Measurements from ENCODE around the gene ARHGAP11A.
A peak's percentile ranks its signal among the peaks of the same experiment; 100 is the strongest.
"Not testable (repeated sequence)": the region's sequence is repeated elsewhere in the genome, so short reads cannot be mapped to it uniquely, and the experiment has no call there.

Gene ARHGAP11A, protein sequence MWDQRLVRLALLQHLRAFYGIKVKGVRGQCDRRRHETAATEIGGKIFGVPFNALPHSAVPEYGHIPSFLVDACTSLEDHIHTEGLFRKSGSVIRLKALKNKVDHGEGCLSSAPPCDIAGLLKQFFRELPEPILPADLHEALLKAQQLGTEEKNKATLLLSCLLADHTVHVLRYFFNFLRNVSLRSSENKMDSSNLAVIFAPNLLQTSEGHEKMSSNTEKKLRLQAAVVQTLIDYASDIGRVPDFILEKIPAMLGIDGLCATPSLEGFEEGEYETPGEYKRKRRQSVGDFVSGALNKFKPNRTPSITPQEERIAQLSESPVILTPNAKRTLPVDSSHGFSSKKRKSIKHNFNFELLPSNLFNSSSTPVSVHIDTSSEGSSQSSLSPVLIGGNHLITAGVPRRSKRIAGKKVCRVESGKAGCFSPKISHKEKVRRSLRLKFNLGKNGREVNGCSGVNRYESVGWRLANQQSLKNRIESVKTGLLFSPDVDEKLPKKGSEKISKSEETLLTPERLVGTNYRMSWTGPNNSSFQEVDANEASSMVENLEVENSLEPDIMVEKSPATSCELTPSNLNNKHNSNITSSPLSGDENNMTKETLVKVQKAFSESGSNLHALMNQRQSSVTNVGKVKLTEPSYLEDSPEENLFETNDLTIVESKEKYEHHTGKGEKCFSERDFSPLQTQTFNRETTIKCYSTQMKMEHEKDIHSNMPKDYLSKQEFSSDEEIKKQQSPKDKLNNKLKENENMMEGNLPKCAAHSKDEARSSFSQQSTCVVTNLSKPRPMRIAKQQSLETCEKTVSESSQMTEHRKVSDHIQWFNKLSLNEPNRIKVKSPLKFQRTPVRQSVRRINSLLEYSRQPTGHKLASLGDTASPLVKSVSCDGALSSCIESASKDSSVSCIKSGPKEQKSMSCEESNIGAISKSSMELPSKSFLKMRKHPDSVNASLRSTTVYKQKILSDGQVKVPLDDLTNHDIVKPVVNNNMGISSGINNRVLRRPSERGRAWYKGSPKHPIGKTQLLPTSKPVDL

DNA sequence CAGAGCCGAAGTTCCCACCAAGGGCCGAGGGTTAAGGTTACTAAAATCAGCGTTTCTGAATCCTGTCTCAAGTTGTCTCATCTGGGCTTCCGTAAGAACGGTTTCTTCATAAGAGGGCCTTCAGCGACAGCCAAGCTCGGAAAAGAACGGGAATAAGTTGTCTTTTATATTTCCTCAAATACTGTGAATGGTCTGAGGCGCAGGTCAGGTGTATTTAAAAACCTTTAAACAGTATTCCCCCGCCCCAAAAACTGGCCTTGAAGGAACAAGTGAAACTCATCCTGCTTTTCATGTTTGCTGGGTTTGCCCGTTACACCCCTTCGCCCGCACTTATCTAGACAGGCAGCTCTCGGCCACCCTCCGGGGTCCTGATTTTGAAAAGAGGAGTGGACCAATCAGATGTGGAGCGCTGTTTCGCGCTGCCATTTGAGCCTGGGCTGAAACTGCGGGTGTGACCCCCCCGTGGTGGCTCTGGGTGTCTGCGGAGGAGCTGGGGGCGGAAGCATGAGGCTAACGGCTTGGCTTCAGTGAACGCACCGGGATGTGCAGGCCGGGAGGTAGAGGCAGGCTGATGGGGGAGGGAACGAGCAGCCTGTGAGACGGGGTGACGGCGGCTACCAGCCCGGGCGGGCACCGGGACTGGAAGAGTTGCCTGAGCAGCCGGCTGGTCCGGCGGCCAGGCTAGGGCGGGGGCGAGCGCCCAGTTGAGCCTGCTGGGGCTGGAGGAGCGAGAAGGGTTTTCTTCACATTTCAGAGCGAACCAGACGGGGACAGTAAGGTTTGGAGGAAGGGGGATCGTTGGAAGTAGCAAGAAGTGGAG, at the start of gene ARHGAP11A:
TSS of gene ARHGAP11A (plus strand) at position 454 of the 820 bp plus-strand sequence. CDS start 708 bp downstream, outside the sequence.
- DNase-seq: peak; percentile 82 to 83

DNA sequence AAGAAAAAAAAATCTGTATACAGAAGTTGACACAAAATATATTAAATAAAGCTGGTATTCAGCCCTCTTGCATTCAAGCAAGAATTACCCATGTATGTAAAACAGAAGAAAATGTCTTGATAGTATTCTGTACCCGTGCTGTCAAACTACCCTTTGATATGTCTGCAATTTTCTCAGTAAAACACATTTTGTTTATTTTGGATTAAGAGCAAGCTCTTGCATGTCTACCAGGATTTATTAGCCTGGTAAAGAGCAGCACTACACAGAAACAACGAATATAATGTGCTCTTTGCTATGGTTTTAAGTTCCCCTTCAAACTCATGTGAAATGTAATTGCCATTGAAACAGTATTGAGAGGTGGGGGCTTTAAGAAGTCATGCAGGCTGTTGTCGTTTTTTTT, 46.3 kb upstream of the ARHGAP11A start:
- DNase-seq: not testable (repeated sequence)

DNA sequence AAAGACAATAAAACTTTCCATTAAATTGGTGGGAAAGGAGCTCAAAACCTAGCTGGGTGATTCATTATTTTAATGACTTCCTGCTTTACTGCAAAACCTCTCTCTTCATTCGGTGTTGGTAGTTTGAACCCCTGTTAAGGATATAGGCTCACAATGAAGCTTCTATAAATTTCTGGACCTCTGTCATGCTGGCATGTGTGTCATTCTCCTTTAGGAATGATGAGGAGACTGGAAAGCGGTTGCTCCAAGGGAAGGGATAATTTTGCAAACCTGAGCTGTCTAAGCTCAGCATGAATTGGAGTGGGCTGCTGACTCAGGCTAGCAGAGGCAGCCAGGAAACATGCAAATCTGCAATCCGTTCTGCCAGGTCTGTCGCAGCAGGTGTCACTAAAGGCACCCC, 36.8 kb upstream of the ARHGAP11A start:
- not testable (repeated sequence) for DNase-seq

DNA sequence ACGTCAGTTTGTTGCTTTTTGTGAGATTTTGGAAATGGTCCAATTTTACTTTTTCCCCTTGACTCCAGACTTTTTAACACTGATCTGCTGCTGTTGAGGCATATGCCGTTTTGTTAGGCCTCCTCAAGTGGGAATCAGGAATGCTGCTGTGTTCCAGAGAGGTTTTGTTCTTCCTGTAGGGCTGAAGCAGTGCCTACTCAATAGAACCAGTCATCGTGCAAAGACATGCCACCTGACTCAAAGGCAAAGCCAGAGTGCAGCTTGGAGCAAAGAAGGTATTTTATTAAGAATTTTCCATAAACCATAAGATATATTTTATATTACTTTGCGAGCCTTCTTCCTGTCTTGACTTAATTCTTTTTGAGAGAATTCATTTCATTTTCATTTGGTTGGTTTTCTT, 29.5 kb upstream of the ARHGAP11A start:
- DNase-seq: not testable (repeated sequence)

DNA sequence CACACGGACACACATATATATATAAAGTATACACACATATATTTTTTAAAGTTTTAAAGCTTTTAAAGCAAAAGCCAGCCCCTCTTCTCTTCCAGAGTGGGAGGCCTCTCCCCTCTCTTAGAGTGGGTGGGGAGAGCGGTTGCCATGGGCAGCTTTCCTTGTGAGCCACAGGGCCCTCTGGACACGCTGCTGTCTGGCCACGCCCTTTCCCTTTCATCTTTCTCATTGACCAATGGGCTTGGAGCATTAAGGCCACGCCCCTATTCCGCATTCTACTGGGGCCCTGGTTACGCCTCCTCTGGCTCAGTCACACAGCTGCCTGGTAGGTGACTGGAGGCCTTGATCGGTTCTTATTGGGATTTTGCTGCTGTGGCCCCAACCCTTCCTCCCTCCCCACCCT, 22.2 kb upstream of the ARHGAP11A start, which contains the start of gene GOLGA8N:
TSS of gene GOLGA8N (plus strand) at position 306 of the 400 bp plus-strand sequence.
- not testable (repeated sequence) for DNase-seq

DNA sequence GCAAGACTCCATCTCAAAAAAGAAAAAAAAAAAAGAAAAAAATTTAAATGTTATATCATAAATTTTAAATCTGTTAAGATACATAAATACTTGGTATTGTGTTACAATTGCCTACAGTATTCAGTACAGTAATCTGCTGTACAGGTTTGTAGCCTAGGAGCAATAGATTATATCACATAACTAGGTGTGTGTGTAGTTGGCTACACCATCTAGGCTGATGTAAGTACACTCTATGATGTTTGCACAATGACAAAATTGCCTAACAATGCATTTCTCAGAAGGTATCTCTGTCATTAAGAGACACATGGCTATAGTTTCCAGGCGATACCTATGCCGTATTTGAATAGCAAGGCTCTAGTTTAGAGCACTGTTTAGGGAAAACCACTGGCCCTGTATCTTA, 5.8 kb upstream of the ARHGAP11A start:
- DNase-seq: not testable (repeated sequence)

DNA sequence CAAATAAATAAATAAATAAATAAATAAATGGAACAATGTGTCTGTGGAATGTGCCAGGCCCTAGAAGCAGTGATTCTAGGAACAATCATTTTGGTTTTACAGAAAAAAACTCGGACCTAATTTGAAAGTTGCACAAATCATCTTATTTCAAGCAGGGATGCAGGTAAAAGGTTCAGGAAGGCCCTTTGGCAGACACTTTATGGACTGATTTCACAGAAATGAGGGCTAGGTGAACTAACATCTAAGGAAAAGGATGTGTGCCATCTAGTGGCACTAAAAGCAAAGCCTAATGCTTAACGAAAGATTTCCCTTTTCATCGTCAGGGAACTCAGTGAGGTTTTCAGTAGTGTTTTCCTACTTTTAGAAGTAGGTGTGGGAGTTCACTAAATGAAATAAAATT, 4.6 kb upstream of the ARHGAP11A start:
- DNase-seq: not testable (repeated sequence)

DNA sequence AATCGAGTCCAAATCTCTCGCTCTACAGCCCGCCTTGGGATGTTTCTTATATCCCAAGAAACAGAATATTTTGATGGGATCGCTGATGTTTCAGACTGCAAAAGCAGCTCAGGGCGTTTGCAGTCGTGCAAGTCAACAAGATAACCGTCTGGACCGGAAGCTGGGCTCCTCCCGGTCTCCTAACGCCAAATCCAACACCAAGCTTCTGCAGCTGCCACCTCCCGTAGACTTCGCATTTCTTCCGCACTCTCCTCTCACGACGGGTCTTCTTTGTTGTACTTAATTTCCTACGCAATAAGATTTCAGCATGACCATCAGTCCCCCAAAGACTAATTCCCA, 623 bp upstream of the ARHGAP11A start:
- DNase-seq: not testable (repeated sequence)

DNA sequence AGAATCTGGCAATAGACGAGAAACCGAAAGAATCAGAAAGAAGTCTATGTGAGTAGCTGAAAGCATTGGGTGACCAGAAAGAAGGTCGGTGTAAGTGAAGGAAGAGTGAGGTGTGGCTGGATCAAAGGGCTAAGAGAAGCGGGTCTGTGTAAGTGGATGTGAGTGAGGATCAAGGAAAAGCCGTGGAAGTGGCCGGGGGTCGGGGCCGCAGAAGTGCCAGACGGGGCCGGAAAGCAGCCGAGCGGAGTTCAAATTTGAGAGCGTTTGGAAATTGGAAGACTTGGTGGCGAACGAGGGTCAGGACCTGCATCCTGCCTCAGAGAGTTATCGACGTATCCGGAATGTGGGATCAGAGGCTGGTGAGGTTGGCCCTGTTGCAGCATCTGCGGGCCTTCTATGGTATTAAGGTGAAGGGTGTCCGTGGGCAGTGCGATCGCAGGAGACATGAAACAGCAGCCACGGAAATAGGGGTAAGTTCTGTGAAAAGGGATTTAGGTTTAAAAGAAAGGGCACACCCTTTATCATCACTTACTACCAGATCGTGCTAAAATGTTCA, 645 bp downstream of the ARHGAP11A start:
- DNase-seq: peak in 1 of 2 donors; percentile 12

DNA sequence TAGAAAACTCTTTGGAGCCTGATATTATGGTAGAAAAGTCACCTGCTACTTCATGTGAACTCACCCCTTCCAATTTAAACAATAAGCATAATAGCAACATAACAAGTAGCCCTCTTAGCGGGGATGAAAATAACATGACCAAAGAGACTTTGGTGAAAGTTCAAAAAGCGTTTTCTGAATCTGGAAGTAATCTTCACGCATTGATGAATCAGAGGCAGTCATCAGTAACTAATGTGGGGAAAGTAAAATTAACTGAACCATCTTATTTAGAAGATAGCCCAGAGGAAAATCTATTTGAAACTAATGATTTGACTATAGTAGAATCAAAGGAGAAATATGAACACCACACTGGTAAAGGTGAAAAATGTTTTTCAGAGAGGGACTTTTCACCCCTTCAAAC, 21.1 kb downstream of the ARHGAP11A start:
- no peak for DNase-seq

DNA sequence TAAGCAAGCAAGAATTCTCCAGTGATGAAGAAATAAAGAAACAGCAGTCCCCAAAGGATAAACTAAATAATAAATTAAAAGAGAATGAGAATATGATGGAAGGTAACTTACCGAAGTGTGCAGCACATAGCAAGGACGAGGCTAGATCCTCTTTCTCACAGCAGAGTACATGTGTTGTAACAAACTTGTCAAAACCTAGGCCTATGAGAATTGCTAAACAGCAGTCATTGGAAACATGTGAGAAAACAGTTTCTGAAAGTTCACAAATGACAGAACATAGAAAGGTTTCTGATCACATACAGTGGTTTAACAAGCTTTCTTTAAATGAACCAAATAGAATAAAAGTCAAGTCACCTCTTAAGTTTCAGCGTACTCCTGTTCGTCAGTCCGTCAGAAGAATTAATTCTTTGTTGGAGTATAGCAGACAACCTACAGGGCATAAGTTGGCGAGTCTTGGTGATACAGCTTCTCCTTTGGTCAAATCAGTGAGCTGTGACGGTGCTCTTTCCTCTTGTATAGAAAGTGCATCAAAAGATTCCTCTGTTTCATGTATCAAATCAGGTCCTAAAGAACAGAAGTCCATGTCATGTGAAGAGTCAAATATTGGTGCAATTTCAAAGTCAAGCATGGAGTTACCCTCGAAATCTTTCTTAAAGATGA, 21.7 kb downstream of the ARHGAP11A start:
- DNase-seq: no peak

DNA sequence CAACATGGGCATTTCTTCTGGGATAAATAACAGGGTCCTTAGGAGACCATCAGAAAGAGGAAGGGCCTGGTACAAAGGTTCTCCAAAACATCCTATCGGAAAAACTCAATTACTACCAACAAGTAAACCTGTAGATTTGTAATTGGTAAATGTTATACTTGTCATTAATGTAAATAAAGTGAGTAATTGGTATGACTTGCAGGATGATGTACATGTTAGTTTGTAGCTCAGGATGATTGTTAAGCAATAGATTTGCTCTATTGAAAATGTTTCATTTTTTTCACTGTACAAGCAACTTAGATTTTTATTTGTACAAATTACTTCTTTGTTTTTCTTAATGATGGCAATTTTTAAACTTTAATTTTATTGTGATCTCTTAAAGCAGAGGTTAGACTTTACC, 22.4 kb downstream of the ARHGAP11A start:
- DNase-seq: no peak

DNA sequence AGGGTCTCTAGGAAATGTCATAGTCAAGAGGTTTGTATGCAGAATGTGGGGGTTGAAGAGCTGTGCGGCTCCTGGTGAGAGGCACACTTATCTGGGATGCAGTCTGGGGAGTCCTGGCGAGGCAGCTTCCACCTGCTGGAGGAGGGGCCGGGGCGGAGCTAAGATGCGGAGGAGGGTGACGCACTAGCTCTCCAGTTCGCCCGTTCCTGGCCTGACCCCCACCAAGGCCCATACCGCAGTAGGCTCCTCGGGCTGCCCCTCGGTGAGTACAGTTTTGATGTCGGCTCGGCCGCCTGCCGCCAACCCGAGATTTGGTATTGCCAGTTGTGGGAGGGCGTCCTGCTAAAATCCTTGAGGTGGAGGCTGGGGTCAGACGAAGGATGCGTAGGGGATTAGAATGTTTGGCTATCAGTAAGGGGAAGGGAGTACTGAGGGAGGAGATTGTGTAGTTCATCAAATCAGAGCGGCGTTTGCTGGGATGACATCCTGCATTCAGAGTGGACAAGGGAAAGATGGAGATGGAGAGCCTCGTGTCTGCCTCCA, 26.3 kb downstream of the ARHGAP11A start, which contains the start of gene SCG5:
TSS of gene SCG5 (plus strand) at position 194 of the 543 bp plus-strand sequence. CDS start 1,883 bp downstream, outside the sequence.
- peak in 1 of 2 donors; percentile 18 for DNase-seq

DNA sequence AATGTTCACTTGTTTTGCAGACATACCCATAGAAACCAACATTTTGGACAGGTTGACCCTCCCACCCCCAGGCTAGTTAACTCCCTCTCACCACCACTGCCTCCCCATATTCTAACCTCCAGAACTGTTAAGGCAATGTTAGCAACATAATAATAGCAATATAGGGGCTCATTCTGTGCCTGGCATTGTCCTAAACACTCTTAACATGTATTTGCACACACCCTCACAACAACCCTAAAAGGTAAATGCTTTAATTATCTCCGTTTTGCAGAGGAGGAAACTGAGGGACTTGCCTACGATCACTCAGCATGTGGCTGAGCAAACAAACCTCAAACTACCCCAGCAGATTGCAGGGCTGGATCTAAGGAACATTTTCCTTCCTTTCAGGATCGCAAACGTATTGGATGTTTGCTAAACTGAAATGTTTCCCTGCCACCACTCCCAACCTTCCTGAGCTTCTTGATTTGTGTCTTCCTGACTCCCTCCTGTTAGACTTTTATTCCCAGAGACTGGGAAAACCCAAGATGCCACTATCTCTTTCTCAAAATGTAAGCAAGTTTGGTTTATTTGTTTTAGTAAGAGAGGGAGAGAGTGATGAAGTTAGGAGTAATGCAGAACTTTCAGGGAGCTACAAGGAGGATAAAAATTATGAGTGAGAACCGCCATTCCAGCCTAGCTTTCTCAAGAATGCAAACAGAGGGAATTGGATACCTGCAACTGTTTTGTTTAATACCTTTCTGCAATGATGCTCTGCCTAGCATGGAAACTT, 27.5 kb downstream of the ARHGAP11A start:
- no peak for DNase-seq

DNA sequence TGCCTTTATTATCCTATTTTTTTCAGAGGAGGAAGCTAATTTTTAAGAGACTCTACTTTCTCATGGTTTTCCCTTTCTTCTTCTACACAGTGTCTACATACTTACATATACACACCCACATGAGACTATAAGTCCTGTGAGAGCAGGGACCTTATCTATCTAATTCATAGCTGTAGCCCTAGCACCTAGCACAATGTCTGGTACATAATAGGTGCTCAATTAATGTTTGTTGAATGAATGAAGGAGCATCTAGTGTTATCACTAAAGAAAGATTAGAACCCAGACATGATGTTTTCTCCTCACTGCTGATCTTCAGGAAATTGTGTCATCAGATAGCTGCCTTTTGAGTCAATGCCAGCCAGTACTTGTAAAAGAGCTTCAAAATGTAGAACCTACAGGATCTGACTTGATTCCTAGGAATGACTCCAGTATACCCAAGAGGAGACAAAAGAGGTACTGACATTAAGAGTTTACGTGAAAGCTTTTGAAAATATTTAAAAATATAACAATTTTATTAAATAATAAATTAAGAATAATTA, 28.7 kb downstream of the ARHGAP11A start:
- DNase-seq: no peak

DNA sequence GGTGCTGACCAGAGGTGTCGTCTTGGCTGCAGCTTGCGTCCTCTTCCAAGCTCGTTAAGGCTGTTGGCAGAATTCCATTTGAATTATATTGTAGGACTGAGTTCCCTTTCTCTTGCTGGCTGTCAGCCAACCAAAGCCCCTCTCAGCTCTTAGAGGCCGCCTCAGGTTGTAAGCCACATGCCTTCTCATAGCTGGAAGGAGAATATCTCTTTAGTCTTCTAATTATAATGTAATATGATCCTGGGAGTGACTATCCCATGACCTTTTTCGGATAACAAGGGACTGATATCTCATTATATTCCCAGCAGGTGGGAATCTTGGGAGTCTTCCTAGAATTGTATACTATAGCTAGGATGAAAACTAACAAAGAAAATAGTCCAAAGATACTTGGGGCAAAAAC, 31.0 kb downstream of the ARHGAP11A start:
- DNase-seq: no peak

DNA sequence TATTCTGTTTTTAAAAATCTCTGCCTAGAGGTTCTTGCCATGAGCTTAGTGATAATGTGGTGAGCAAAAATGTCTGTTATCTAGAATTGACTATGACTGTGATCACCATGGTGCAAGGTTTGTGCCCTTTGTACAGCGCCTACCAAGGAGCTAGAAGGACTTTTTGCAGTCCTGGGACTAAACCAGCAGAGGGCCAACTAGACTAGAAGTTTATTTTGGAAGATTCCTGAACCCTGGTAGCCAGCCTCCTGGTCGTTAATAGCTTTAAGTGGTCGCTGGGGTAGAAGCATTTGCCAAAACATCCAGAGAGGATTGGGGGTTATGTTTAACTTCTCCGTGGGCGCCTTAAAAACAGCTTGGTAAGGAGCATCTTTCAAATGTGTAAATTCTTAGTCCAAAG, 34.0 kb downstream of the ARHGAP11A start:
- DNase-seq: no peak

DNA sequence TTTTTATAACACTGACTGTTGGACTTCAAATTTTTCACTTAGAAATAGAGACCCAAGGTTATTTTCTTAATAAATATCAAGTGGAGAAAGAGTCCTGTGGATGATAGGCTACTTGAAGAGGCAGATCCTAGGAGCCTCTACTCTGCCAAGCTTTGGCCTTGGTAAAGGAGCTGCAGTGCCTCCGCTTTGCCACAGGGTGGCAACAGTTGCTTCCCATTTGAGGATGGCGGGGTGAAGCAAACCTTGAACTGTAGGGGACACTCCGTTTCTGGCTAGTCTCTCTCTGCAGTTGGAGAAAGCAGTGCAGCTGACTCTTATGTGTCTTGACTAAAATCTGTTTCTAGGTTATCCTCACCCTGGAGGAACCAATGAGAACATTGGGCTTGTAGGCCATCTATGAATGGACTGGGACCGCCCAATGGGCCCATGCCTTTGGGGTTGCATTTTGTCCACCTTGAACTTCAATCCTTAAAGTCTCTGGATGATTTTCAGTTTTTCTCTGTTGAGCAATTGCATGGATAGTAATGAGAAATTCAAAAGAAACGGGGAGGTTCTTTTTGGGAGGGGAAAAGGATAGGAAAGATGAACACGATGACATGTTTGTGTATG, 36.0 kb downstream of the ARHGAP11A start:
- DNase-seq: peak; percentile 41 to 50

DNA sequence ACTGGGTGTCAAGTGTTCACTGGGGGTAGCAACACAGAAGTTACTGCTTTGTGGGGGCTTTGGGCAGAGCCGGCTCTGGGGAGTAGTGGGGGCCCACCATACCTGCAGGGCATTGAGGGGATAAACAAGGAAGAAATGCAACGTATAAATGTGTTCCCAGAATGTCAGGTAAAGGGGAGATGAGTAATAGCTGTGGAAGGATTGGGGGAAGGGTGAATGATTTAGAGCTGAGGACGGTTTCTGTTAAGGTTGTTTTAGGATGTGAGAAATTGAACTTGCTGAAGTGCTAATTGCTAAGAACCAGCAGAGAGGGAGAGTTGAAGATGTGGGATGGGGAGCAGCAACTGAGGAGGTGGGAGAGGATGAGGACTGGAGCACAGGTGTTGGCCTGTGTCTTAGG, 36.9 kb downstream of the ARHGAP11A start:
- no peak for DNase-seq

DNA sequence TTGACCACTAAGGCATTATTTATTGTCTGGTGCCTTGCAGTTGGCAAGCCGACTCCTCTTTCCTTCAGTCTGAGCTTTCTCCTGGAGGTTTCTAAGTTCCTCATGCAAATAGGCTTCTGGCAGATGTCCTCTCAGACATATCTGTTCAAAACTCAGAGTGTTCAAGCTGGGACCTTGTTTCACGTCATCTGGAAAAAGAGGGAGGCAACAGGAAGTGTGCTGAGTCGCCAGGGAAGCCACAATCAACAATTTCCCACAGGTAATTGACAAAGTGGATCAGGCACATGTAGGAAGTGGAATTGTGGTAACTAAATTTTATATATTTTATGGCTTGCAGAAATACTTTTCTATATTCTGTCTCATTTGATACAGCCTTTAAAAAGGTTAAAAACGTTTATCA, 40.8 kb downstream of the ARHGAP11A start:
- DNase-seq: no peak

All from stimulated activated CD4-positive, alpha-beta T cell treated with anti-CD3 and anti-CD28 coated beads, Interleukin-2, amount 100 ng/mL, for 24 hours (primary cell).